HG03460 (cell line): ENCODE data around the gene STX18.
"Not testable (repeated sequence)": the region's sequence is repeated elsewhere in the genome, so short reads cannot be mapped to it uniquely, and the experiment has no call there.

Experiments used
- ATAC-seq: cut with Tn5 transposase; IDR thresholded peaks from one replicate; pipeline ENCODE4 v1.9.1; 2021; ENCODE audit not compliant: unreplicated experiment

STX18 gene

GRCh38 chr4:4422856-4423499, 118.9 kb downstream of the STX18 start:
- no peak for ATAC-seq

- ATAC-seq: not testable (repeated sequence)
Observed at GRCh38 chr4:4422117-4422516, 119.7 kb downstream of the STX18 start.

- ATAC-seq: no peak
Observed at GRCh38 chr4:4421356-4421755, 120.5 kb downstream of the STX18 start.

GRCh38 chr4:4420421-4420820, 121.4 kb downstream of the STX18 start:
- ATAC-seq: no peak

- no peak for ATAC-seq
Observed at GRCh38 chr4:4419896-4420295, 122.0 kb downstream of the STX18 start.

GRCh38 chr4:4418676-4419390, 123.0 kb downstream of the STX18 start:
- ATAC-seq: no peak

- ATAC-seq: no peak
Observed at GRCh38 chr4:4417886-4418285, 124.0 kb downstream of the STX18 start.

- ATAC-seq: no peak
Observed at GRCh38 chr4:4416981-4417380, 124.9 kb downstream of the STX18 start.

- ATAC-seq: no peak
Observed at GRCh38 chr4:4415806-4416805, 125.7 kb downstream of the STX18 start.

- ATAC-seq: no peak
Observed at GRCh38 chr4:4415107-4415805, 126.6 kb downstream of the STX18 start.

GRCh38 chr4:4413806-4414205, 128.0 kb downstream of the STX18 start:
- no peak for ATAC-seq

GRCh38 chr4:4413373-4413725, 128.5 kb downstream of the STX18 start:
- ATAC-seq: no peak

- ATAC-seq: no peak
Observed at GRCh38 chr4:4412641-4413372, 129.0 kb downstream of the STX18 start.

- ATAC-seq: no peak
Observed at GRCh38 chr4:4411906-4412305, 129.9 kb downstream of the STX18 start.

- no peak for ATAC-seq
Observed at GRCh38 chr4:4410271-4410670, 131.6 kb downstream of the STX18 start.

- ATAC-seq: no peak
Observed at GRCh38 chr4:4409416-4410115, 132.3 kb downstream of the STX18 start.

GRCh38 chr4:4408576-4409335, 133.1 kb downstream of the STX18 start:
- ATAC-seq: no peak

- no peak for ATAC-seq
Observed at GRCh38 chr4:4408132-4408523, 133.7 kb downstream of the STX18 start.
